ENCODE measurements around the gene ECI1.

GRCh38 chr16:2276368-2277195, 25.2 kb upstream of the ECI1 start:
- TF ChIP-seq CTCF (IDR thresholded peaks at IDR 0.05) (no peak), ZFX (IDR thresholded peaks at IDR 0.05; ENCODE audit: borderline replicate concordance) (no peak)

Measured in 22Rv1 (cell line).